HepG2 (cell line): ENCODE measurements around the gene MOV10L1.

Experiments used
- AFF4 ChIP-seq: sonication (generic); formaldehyde crosslinking; IDR thresholded peaks from 2 replicates; pipeline ENCODE4 v1.4.0; 2020; ENCODE audit warnings: missing genetic modification reagents
- ESRRA ChIP-seq: sonication (generic); formaldehyde crosslinking; IDR thresholded peaks from 2 replicates; pipeline ENCODE4 v1.5.1; 2020; ENCODE audit warnings: mild to moderate bottlenecking, low read depth, missing genetic modification reagents
- EZH2 ChIP-seq: conservative IDR thresholded peaks from 2 replicates; pipeline ENCODE4 v1.6.1; 2012; ENCODE audit warnings: mild to moderate bottlenecking, low read depth, low read length, moderate library complexity
- HOMEZ ChIP-seq: IDR thresholded peaks from 2 replicates; pipeline ENCODE4 v1.6.1; 2016; ENCODE audit warnings: low read depth
- MEF2D ChIP-seq: sonication (generic); formaldehyde crosslinking; IDR thresholded peaks from 2 replicates; pipeline ENCODE4 v1.5.1; 2020; ENCODE audit warnings: mild to moderate bottlenecking, missing genetic modification reagents
- POLR2AphosphoS5 ChIP-seq: IDR thresholded peaks from 2 replicates; pipeline ENCODE4 v1.6.1; 2012; ENCODE audit warnings: low read depth, low read length
- RORA ChIP-seq: sonication (generic); formaldehyde crosslinking; IDR thresholded peaks from 2 replicates; pipeline ENCODE4 v1.5.0; 2020; ENCODE audit warnings: mild to moderate bottlenecking, missing genetic modification reagents, moderate library complexity
- SMARCC2 ChIP-seq: fragments of 450-650 bp; IDR thresholded peaks from 2 replicates; pipeline ENCODE4 v1.6.1; 2017; ENCODE audit warnings: antibody characterized with exemption, mild to moderate bottlenecking
- USF2 ChIP-seq, 2 experiments: sonication (generic) in 1 of 2; formaldehyde crosslinking in 1 of 2; IDR thresholded peaks; 2 replicates each; pipeline versions ENCODE4 v1.5.1 to v1.6.1; 2011 to 2020; ENCODE audit warnings: borderline replicate concordance in 1 of 2, low read depth in 1 of 2, low read length in 1 of 2, mild to moderate bottlenecking in 1 of 2, missing genetic modification reagents in 1 of 2, moderate library complexity in 1 of 2
- ZC3H4 ChIP-seq: sonication (generic); formaldehyde crosslinking; IDR thresholded peaks from 2 replicates; pipeline ENCODE4 v1.4.0; 2020; ENCODE audit warnings: missing genetic modification reagents, borderline replicate concordance
- ZNF3 ChIP-seq: IDR thresholded peaks from 2 replicates; pipeline ENCODE4 v1.7.0; 2017; ENCODE audit warnings: inconsistent platforms
- ZNF773 ChIP-seq: sonication (generic); formaldehyde crosslinking; IDR thresholded peaks from 2 replicates; pipeline ENCODE4 v1.4.0; 2020; ENCODE audit warnings: missing genetic modification reagents, borderline replicate concordance
- ZSCAN22 ChIP-seq: sonication (generic); formaldehyde crosslinking; IDR thresholded peaks from 2 replicates; pipeline ENCODE4 v1.4.0; 2020; ENCODE audit warnings: mild to moderate bottlenecking, missing genetic modification reagents

GRCh38 chr22:50190182-50190940, 100.6 kb downstream of the MOV10L1 start:
- TF ChIP-seq USF2 (IDR thresholded peaks at IDR 0.05; ENCODE audit: low read depth, low read length), result no peak
- no peak for TF ChIP-seq USF2 (CRISPR knock-in tag; IDR thresholded peaks at IDR 0.05; ENCODE audit: borderline replicate concordance)
- no peak for TF ChIP-seq ZNF3 (CRISPR knock-in tag)
- no peak for TF ChIP-seq ZC3H4 (CRISPR knock-in tag)
- TF ChIP-seq SMARCC2, result no peak
- TF ChIP-seq ZNF773 (CRISPR knock-in tag), result no peak
- no peak for TF ChIP-seq ESRRA
- no peak for TF ChIP-seq MEF2D (CRISPR knock-in tag)
- TF ChIP-seq POLR2AphosphoS5, result no peak
- TF ChIP-seq HOMEZ (CRISPR knock-in tag), result no peak
- TF ChIP-seq ZSCAN22 (CRISPR knock-in tag), result no peak
- TF ChIP-seq RORA (CRISPR knock-in tag), result no peak
- no peak for TF ChIP-seq EZH2
- TF ChIP-seq AFF4 (CRISPR knock-in tag), result no peak
